Mesothelial cell of epicardium (in vitro differentiated cells): ENCODE results near the gene SAPCD2. TPM values are rescaled to one million over a fixed set of nuclear protein-coding genes. Genes with fewer than 3 reads are reported as not detected.

ENCODE experiments used
- DNase-seq, 2 experiments: peaks; one replicate each; pipeline ENCODE4 v3.0.0; 2021; ENCODE audit warnings: low spot score in 2 of 2; ENCODE audit not compliant: unreplicated experiment in 2 of 2
- H3K27ac Mint-ChIP-seq: 2 replicates; pipeline ENCODE4 v1.8.0; 2021; ENCODE audit warnings: mixed read lengths
- H3K27me3 Mint-ChIP-seq: 2 replicates; pipeline ENCODE4 v1.8.0; 2021; ENCODE audit warnings: low read depth, mixed read lengths
- H3K36me3 Mint-ChIP-seq: 2 replicates; pipeline ENCODE4 v1.8.0; 2021; ENCODE audit warnings: mixed read lengths
- H3K4me1 Mint-ChIP-seq: 2 replicates; pipeline ENCODE4 v1.8.0; 2021; ENCODE audit warnings: mixed read lengths
- H3K4me3 Mint-ChIP-seq: 2 replicates; pipeline ENCODE4 v1.8.0; 2021; ENCODE audit warnings: mild to moderate bottlenecking, moderate library complexity, mixed read lengths
- H3K9me3 Mint-ChIP-seq: 2 replicates; pipeline ENCODE4 v1.8.0; 2021; ENCODE audit warnings: mixed read lengths
- CTCF ChIP-seq: fragments of 200-600 bp; sonication (generic); IDR thresholded peaks from one replicate; pipeline ENCODE4 v1.5.0; 2021; ENCODE audit warnings: antibody characterized with exemption; ENCODE audit not compliant: unreplicated experiment
- total RNA-seq: library from RNA; stranded (reverse); gene quantifications from 3 replicates; pipeline ENCODE4 v1.2.1, GENCODE V29; 2021

SAPCD2 gene
- total RNA-seq, 1 donor from 2014 or later: 5.9 TPM

- no peaks in the 10 kb centered on the region for H3K36me3 Mint-ChIP-seq
- H3K4me1 Mint-ChIP-seq: peaks cover 13% of the 10 kb centered on the region
- no peak for TF ChIP-seq CTCF
- H3K27me3 Mint-ChIP-seq: peaks cover 19% of the 10 kb centered on the region
- no peaks in the 10 kb centered on the region for H3K9me3 Mint-ChIP-seq
- H3K4me3 Mint-ChIP-seq: peak overlapping the region; percentile 44
- no peak for DNase-seq
- H3K27ac Mint-ChIP-seq: no peak overlapping the region
Observed at GRCh38 chr9:137069508-137070091, 757 bp downstream of the SAPCD2 start.

- peaks cover 14% of the 10 kb centered on the region for H3K4me1 Mint-ChIP-seq
- H3K36me3 Mint-ChIP-seq: no peaks in the 10 kb centered on the region
- H3K27ac Mint-ChIP-seq: no peak overlapping the region
- peaks cover 14% of the 10 kb centered on the region for H3K27me3 Mint-ChIP-seq
- TF ChIP-seq CTCF: no peak
- no peaks in the 10 kb centered on the region for H3K9me3 Mint-ChIP-seq
- no peak for DNase-seq
- H3K4me3 Mint-ChIP-seq: peak overlapping the region; percentile 44
Observed at GRCh38 chr9:137068539-137069507, 1.5 kb downstream of the SAPCD2 start.

- no peaks in the 10 kb centered on the region for H3K36me3 Mint-ChIP-seq
- peaks cover 14% of the 10 kb centered on the region for H3K4me1 Mint-ChIP-seq
- peaks cover 11% of the 10 kb centered on the region for H3K27me3 Mint-ChIP-seq
- H3K27ac Mint-ChIP-seq: no peak overlapping the region
- H3K9me3 Mint-ChIP-seq: no peaks in the 10 kb centered on the region
- H3K4me3 Mint-ChIP-seq: peak overlapping the region; percentile 5
- DNase-seq: peak in 1 of 2 experiments; percentile 86
- peak; percentile 81 for TF ChIP-seq CTCF
Observed at GRCh38 chr9:137067860-137068538, 2.4 kb downstream of the SAPCD2 start.

GRCh38 chr9:137066096-137066861 is 4.1 kb downstream of the SAPCD2 start:
- Mint-ChIP-seq H3K4me1 (peaks cover 13% of the 10 kb centered on the region), H3K27ac (no peak overlapping the region), H3K9me3 (no peaks in the 10 kb centered on the region), H3K4me3 (no peak overlapping the region), H3K36me3 (no peaks in the 10 kb centered on the region), H3K27me3 (peaks cover 15% of the 10 kb centered on the region)
- TF ChIP-seq CTCF: no peak
- no peak for DNase-seq

- Mint-ChIP-seq H3K36me3 (no peaks in the 10 kb centered on the region), H3K27ac (no peak overlapping the region), H3K4me3 (no peak overlapping the region), H3K9me3 (no peaks in the 10 kb centered on the region), H3K4me1 (peaks cover 5% of the 10 kb centered on the region), H3K27me3 (peaks cover 17% of the 10 kb centered on the region)
- DNase-seq: no peak
- TF ChIP-seq CTCF: no peak
Observed at GRCh38 chr9:137065336-137065967, 4.9 kb downstream of the SAPCD2 start.
